HG02840 (cell line): ENCODE results near the gene SERTAD4.
"Not testable (repeated sequence)": the region's sequence is repeated elsewhere in the genome, so short reads cannot be mapped to it uniquely, and the experiment has no call there.

Source experiments
- ATAC-seq: cut with Tn5 transposase; IDR thresholded peaks from one replicate; pipeline ENCODE4 v1.9.1; 2021; ENCODE audit warnings: mild to moderate bottlenecking, moderate library complexity, moderate number of reproducible peaks; ENCODE audit not compliant: unreplicated experiment, low FRiP score

The SERTAD4 gene

DNA sequence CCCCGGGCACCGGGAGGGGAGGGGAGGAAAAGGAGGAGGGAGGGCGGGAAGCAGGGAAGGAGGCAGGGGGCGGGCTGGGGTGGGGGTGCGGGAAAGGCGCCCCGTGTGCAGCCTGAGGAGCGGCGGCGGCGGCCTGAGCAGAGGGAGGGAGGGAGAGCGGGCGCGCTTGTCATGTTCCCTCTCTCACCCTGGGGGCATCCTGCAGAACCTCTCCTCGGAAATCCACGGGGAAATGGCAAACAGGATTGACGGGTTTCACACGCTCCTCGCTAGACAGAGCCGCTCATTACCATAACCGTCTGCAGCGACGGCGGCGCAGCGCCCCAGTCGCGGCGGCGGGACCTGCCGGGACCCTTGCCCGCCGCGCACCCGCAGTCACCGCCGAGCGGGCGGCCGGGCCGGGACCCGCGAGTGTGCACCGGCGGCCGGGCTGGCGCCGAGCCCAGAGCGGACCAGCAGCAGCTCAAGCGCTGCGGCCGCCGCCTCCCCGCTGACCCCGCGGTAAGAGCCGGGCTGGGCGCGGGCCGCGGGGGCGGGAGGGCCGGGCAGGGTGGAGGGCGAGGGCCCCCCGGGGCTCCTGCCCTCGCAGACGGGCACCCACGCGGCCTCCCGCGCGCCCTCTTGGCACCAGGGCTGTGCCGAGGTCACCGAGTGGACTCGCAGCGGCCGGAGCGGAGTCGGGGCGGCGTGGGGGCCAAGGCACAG is at the start of gene SERTAD4:
Gene SERTAD4, plus strand, starts transcription at position 286 of the 705 bp plus-strand sequence. CDS start 5,165 bp downstream, outside the sequence.
- no peak for ATAC-seq

DNA sequence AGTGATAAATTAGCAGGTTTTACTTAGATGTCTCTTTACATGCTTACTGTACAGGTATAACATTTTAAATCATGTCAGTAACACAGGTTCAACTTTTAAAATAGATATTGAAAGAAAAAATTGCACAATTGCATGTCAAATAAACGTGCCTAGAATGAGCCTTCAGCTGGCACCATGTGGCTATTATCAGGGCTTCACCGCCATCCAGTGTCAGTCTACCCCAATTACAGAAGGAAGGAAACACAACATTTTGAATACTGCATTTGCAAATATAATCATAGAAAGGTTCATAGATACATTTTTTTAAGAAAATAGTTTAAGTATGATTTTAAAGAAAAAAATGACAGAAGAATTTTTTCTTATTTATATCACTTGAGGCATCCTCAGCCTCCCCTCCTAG is 47.5 kb upstream of the SERTAD4 start:
- no peak for ATAC-seq

- not testable (repeated sequence) for ATAC-seq
Observed at GRCh38 chr1:210187849-210188606, 44.6 kb upstream of the SERTAD4 start.

- ATAC-seq = no peak
Observed at GRCh38 chr1:210189426-210189825, 43.2 kb upstream of the SERTAD4 start.

- no peak for ATAC-seq
Observed at GRCh38 chr1:210195635-210196160, 36.9 kb upstream of the SERTAD4 start.

DNA sequence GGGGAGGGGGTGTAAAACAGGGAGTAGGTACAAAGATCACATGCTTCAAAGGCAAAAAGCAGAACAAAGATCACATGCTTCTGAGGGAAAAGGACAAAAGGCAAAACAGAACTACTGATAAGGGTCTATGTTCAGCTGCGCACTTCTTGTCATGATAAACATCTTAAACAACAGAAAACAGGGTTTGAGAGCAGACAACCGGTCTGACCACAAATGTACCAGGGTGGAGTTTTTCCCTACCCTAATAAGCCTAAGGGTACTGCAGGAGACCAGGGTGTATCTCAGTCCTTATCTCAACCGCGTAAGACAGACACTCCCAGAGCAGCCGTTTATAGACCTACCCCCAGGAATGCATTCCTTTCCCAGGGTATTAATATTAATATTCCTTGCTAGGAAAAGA is 36.3 kb upstream of the SERTAD4 start:
- not testable (repeated sequence) for ATAC-seq

- no peak for ATAC-seq
Observed at GRCh38 chr1:210198840-210199239, 33.8 kb upstream of the SERTAD4 start.

- no peak for ATAC-seq
Observed at GRCh38 chr1:210200124-210200736, 32.4 kb upstream of the SERTAD4 start.

DNA sequence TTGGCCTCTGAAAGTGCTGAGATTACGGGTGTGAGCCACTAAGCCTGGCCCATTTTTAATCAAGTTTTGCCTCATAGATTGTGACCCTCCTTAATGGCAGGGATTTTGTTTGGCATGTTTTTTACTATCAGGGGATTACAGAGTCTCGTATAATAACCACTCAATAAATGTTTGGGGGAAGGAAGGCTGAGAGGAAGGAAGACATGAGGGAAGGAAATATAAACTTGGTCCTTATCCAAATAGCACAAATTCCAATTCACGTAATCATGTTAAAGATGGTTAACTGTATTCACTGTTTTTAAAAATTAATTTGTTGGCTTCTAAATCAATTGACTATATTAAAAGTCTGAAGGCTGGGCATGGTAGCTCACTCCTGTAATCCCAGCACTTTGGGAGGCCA is 30.9 kb upstream of the SERTAD4 start:
- no peak for ATAC-seq

DNA sequence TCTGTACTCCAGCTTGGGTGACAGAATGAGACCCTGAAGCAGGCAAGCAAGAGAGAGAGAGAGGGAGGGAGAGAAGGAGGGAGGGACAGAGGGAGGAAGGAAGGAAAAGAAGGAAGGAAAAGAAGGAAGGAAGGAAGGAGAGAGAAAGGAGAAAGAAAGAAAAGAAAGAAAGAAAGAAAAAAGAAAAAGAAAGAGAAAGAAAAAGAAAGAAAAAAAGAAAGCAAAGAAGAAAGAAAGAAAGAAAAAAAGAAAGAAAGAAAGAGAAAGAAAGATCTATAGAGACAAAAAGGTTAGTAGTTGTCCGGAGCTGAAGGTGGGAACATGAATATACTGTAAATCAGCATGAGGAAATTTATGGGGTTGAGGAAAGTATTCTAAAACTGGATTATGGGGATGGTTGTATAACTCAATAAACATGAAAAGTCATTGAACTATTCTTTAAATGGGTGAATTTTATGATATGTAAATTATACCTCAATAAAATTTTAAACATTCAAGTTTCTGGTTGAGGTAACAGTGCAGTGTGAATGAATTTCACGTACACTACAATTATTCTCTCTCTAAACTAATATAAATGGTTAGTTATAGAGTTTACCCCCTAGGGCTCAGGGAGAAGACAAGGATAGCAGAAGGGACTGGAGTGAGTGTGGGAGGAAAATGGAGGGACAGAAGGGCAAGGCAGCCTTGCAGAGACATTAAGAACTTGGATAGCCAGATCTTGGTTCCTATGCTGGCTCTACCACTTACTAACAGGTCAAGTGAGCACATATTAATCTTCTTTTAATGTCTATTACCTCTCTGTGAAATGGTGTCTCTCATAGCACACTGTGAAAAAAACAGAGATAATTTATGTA is 24.8 kb upstream of the SERTAD4 start:
- no peak for ATAC-seq

DNA sequence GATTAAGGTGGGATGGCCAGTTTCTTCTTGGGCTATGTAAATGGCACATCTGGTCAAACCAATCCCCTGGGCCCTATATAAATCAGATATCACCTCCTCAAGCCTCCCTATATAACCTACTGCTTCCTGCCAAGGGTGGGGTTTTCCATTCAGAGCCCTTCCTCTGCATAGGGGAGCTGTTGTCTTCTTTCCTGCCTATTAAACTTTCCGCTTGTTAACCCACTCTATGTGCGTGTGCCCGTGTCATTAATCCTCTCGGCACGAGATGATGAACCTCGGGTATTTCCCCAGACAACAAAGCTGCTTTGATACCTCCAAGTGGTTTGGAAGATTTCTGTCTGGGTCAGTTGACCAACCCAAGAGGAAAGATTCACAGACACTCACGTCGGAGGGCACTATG is 19.3 kb upstream of the SERTAD4 start:
- ATAC-seq = no peak

GRCh38 chr1:210214573-210215409 is 17.8 kb upstream of the SERTAD4 start:
- no peak for ATAC-seq

- ATAC-seq = no peak
Observed at GRCh38 chr1:210217482-210217881, 15.1 kb upstream of the SERTAD4 start.

DNA sequence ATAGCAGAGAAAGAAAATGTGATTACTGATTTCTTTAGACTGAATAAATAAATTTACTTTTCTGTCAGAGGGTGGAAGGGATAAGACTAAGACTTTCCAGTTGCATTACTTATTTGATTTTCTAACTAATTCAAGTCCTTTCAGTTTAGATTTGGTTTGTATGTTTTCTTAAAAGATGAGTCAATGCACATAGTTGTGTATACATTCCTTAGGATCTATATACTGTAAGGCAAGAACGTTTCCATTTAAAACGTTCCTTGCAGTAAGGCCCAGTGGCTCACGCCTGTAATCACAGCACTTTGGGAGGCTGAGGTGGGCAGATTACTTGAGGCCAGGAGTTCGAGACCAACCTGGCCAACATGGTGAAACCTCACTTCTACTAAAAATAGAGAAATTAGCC is 14.5 kb upstream of the SERTAD4 start:
- no peak for ATAC-seq

GRCh38 chr1:210222340-210223006 is 10.1 kb upstream of the SERTAD4 start:
- ATAC-seq = no peak

DNA sequence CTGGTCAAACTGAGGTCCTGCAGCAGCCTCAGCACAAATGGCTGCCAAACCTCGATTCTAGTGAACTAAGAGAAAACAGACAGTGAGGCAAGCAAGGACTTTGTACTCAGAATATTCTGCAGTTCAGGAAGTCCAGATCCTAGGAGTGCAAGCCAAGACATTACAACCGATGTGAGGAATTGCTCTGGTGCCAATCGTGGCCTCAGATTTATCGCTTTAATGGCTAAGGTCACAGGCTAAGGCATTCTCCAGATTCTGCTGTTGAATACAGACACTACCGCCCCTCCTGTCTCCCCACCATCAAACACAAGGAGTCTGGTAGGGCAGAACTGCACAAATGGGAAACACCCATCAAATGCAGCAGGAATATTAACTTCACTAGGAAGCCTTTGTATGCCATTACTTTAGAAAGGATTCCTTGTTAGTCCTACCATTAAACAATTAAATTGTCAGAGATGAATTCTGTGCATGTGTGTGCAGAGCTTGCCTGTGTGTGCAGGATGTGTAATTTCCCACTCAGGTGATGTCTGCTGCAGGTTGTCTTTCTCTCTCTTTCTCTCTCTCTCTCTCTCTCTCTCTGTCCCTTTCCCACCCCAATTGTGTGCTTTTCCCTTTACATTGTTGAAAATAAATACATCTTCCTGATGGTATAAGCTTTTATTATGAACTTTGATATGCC is 9.2 kb upstream of the SERTAD4 start:
- ATAC-seq = no peak

DNA sequence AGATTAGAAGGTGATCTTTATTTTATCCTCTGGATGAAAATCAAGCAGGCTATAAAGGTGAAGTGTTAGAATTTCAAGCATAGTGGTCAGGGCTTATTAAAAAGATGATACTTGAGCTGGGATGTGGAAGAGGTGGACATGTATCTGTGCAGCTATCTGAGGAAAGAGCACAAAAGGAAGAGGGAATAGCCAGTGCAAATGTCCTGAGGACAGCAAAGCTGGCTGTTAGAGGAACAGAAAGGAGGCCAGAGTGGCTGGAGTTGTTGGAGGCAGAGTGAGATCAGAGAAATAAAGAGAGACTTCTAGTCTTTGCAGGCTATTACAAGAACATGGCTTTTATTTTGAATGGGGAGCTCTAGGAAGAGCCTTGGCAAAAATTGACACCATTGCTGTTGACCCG is 4.4 kb upstream of the SERTAD4 start:
- no peak for ATAC-seq

DNA sequence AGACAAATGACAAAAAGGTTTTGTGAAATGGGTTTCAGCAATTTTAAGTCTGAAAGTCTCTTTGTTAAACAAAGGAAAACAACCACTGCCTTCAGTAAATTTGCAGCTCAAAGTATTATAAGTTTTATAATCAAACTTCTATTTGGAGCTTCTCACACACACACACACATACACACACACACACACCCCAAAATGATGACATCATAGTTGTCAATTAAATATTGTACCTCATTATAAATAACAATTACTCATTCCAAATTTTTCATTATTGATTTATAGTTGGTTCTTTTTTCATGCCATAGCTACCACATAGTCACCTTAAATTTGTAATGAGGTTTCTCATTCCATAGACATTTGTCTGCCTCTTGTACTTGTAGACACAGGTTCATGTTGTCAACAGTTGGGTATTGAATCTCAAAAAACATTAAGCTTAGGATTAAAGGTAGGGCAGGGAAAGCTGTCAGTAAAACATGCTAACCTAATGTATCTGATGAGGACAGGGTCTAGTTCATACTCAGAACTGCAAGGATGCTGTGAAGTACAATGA is 2.4 kb upstream of the SERTAD4 start:
- ATAC-seq = no peak
